Endothelial cell of umbilical vein (primary cell): ENCODE results near the gene CYP2A13. TPM values are rescaled to one million over a fixed set of nuclear protein-coding genes. Genes with fewer than 3 reads are reported as not detected.

Experiments
- BruUV-seq: library from RNA; stranded (reverse); fragments of 400-500 nt; replicated peaks from 2 replicates; lab custom pipeline; 2021; lab: Mats Ljungman, UMichigan
- CTCF ChIA-PET: fragments of 300-600, 350-600 bp; sonication (Branson Sonifier 250); formaldehyde crosslinking; loops from one replicate; lab custom pipeline; 2021; ENCODE audit warnings: antibody characterized with exemption, inconsistent platforms; lab: Charles Lee
- POLR2A ChIA-PET: fragments of 300-600, 350-600 bp; sonication (Branson Sonifier 250); formaldehyde crosslinking; loops from one replicate; lab custom pipeline; 2021; ENCODE audit warnings: antibody characterized with exemption, inconsistent platforms; lab: Charles Lee
- DNase-seq: peaks from one replicate; pipeline ENCODE4 v3.0.0-alpha.2; 2011; ENCODE audit warnings: low read depth, low spot score
- FAIRE-seq: peaks from 2 replicates; lab custom pipeline; 2011; peaks lifted over from hg19 to GRCh38; lab: Jason Lieb, UNC
- H2AFZ ChIP-seq: 2 replicates; pipeline ENCODE4 v1.6.0; 2012; ENCODE audit warnings: low read depth, low read length, control low read depth, inconsistent platforms
- H3K27ac ChIP-seq: 2 replicates; pipeline ENCODE4 v1.5.1; 2011; ENCODE audit warnings: low read depth, mild to moderate bottlenecking, control low read depth, low read length, moderate library complexity; ENCODE audit not compliant: insufficient read depth
- H3K27me3 ChIP-seq, 2 experiments: 2 replicates each; pipeline versions ENCODE4 v1.6.0 to v1.6.1; 2011; ENCODE audit warnings: low read length in 2 of 2, mixed read lengths in 1 of 2; ENCODE audit not compliant: control insufficient read depth in 2 of 2, insufficient read depth in 2 of 2
- H3K36me3 ChIP-seq, 2 experiments: 2 replicates in 1 of 2; 3 replicates in 1 of 2; pipeline ENCODE4 v1.5.1; 2011; ENCODE audit warnings: low read length in 2 of 2, mild to moderate bottlenecking in 1 of 2, moderate library complexity in 1 of 2; ENCODE audit not compliant: control insufficient read depth in 2 of 2, insufficient read depth in 2 of 2; ENCODE audit errors: extremely low read depth in 1 of 2
- H3K4me1 ChIP-seq: 3 replicates; pipeline ENCODE4 v1.5.1; 2011; ENCODE audit warnings: mild to moderate bottlenecking, low read length; ENCODE audit not compliant: control insufficient read depth, insufficient read depth; ENCODE audit errors: extremely low read depth
- H3K4me2 ChIP-seq: 2 replicates; pipeline ENCODE4 v1.6.1; 2011; ENCODE audit warnings: low read length, control low read depth, mixed read lengths; ENCODE audit not compliant: insufficient read depth
- H3K4me3 ChIP-seq, 3 experiments: fragments of 200-600 bp in 1 of 3; sonication (generic), shearing (Covaris generic) in 1 of 3; replicated peaks in 1 of 3; 2 replicates each; pipeline ENCODE4 v1.5.1; 2011 to 2016; ENCODE audit warnings: control low read depth in 3 of 3, low read length in 3 of 3, mild to moderate bottlenecking in 2 of 3, inconsistent platforms in 1 of 3, low read depth in 1 of 3, moderate library complexity in 1 of 3; ENCODE audit not compliant: insufficient read depth in 1 of 3
- H3K79me2 ChIP-seq: 2 replicates; pipeline ENCODE4 v1.6.0; 2012; ENCODE audit warnings: low read length, inconsistent platforms; ENCODE audit not compliant: control insufficient read depth, insufficient read depth
- H3K9ac ChIP-seq: replicated peaks from 2 replicates; pipeline ENCODE3; 2011; ENCODE audit warnings: low read length, control low read depth; ENCODE audit not compliant: insufficient read depth; ENCODE audit errors: extremely low read depth
- H3K9me1 ChIP-seq: replicated peaks from 3 replicates; pipeline ENCODE4 v1.6.0; 2011; ENCODE audit warnings: mild to moderate bottlenecking, low read length; ENCODE audit not compliant: control insufficient read depth, insufficient read depth; ENCODE audit errors: extremely low read depth
- H3K9me3 ChIP-seq: replicated peaks from 2 replicates; pipeline ENCODE4 v1.5.1; 2012; ENCODE audit warnings: low read length, inconsistent platforms; ENCODE audit not compliant: control insufficient read depth, insufficient read depth
- H4K20me1 ChIP-seq: replicated peaks from 2 replicates; pipeline ENCODE3; 2011; ENCODE audit warnings: mild to moderate bottlenecking, low read length; ENCODE audit not compliant: control insufficient read depth, insufficient read depth; ENCODE audit errors: extremely low read depth
- EZH2 ChIP-seq: IDR thresholded peaks from 2 replicates; pipeline ENCODE4 v1.6.1; 2012; ENCODE audit warnings: borderline replicate concordance, low read depth, mild to moderate bottlenecking, moderate library complexity, low read length, inconsistent platforms; ENCODE audit not compliant: severe bottlenecking
- FOS ChIP-seq: IDR thresholded peaks from 2 replicates; pipeline ENCODE4 v1.6.1; 2011; ENCODE audit warnings: mild to moderate bottlenecking, low read length, moderate library complexity, borderline replicate concordance; ENCODE audit not compliant: insufficient read depth
- GATA2 ChIP-seq: IDR thresholded peaks from 2 replicates; pipeline ENCODE4 v1.7.0; 2011; ENCODE audit warnings: low read depth, mild to moderate bottlenecking, moderate library complexity, mixed read lengths, low read length; ENCODE audit not compliant: insufficient read length, insufficient read depth
- JUN ChIP-seq: IDR thresholded peaks from 2 replicates; pipeline ENCODE4 v1.6.1; 2011; ENCODE audit warnings: borderline replicate concordance, low read depth; ENCODE audit not compliant: insufficient read length, insufficient read depth
- MYC ChIP-seq: IDR thresholded peaks from one replicate; pipeline ENCODE4 v1.6.1; 2011; ENCODE audit warnings: mild to moderate bottlenecking, low read depth, low read length
- POLR2A ChIP-seq: IDR thresholded peaks from 2 replicates; pipeline ENCODE4 v1.6.1; 2012; ENCODE audit warnings: low read depth, mild to moderate bottlenecking, control low read depth, low read length
- POLR2AphosphoS5 ChIP-seq: IDR thresholded peaks from 2 replicates; pipeline ENCODE4 v1.6.1; 2012; ENCODE audit warnings: low read depth, mild to moderate bottlenecking, control low read depth, low read length, moderate library complexity; ENCODE audit not compliant: insufficient read depth
- dilution Hi-C: fragments of 300-500 bp; cut with MboI; formaldehyde crosslinking; loops from one replicate; pipeline ENCODE4 v1.15.0; 2019; ENCODE audit warnings: low sequenced_read_pairs; ENCODE audit not compliant: extremely low pct_ligation_motif_present
- intact Hi-C: fragments of 100-400 bp; cut with micrococcal nuclease; formaldehyde crosslinking; loops from one replicate; pipeline ENCODE4 v1.10.0; 2022
- polyA plus RNA-seq, 4 experiments: library from polyadenylated mRNA; depleted of rRNA in 3 of 4; stranded (reverse) in 3 of 4; unstranded in 1 of 4; fragments of >200 nt; gene quantifications; 2 replicates each; pipeline versions ENCODE4 v1.2.1 to v1.2.3, GENCODE V29; 2011 to 2012; ENCODE audit warnings: missing spikeins in 1 of 4
- total RNA-seq: library from RNA; stranded (reverse); gene quantifications from 2 replicates; pipeline ENCODE4 v1.2.3, GENCODE V29; 2021
- TF ChIP-seq, protein P1 (sequence below): IDR thresholded peaks from 2 replicates; pipeline ENCODE4 v1.6.1; 2011; ENCODE audit not compliant: insufficient read depth, insufficient read length
- TF ChIP-seq, protein P2 (sequence below), 2 donors: IDR thresholded peaks; 1 replicate in 1 of 2; 2 replicates in 1 of 2; pipeline ENCODE4 v1.5.1; 2011; ENCODE audit warnings: low read length in 2 of 2, mild to moderate bottlenecking in 2 of 2, moderate library complexity in 2 of 2, control low read depth in 1 of 2, inconsistent platforms in 1 of 2, low read depth in 1 of 2; ENCODE audit not compliant: insufficient read depth in 1 of 2; ENCODE audit errors: extremely low read depth in 1 of 2

CYP2A13 gene
- total and polyA plus RNA-seq, 2 donors (not counting 3 experiments of a cell fraction or from before 2014, with no cell fraction given) = not detected

DNA sequence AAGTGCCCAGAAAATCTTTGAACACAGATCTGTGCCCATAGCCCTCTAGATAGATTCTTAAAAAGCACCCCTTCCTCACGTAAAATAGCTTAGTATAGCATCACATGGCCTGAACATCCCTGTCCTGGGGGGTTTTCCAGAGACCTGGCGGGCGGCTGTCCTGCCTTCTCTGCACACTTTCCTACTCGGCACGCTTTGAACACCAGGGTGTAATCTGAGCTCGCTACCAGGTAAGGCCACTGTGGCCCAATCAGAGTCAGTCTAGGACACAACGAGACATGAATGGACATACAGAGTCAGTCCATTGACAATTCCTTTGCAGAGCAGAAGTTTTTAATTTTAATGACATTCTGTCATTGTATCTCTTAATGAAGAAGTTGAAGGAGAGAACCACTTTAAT, 8.1 kb downstream of the CYP2A13 start:
- dilution Hi-C loops (no loop called here), intact Hi-C loops (no loop called here)
- Histone ChIP-seq H3K9ac (no peak overlapping the region), H3K36me3 (no peaks in the 10 kb centered on the region), H3K4me3 (no peak overlapping the region), H3K27me3 (peaks cover 0 to 2% of the 10 kb centered on the region in 2 experiments), H3K9me3 (no peaks in the 10 kb centered on the region), H3K4me1 (no peaks in the 10 kb centered on the region), H2AFZ (no peak overlapping the region), H3K9me1 (no peaks in the 10 kb centered on the region), H3K79me2 (no peaks in the 10 kb centered on the region), H3K4me2 (no peak overlapping the region), H4K20me1 (no peaks in the 10 kb centered on the region), H3K27ac (no peak overlapping the region)
- FAIRE-seq (no peak), DNase-seq (no peak)
- CTCF ChIA-PET = no interaction called here
- no TSS peak for BruUV-seq
- TF ChIP-seq, protein P1, sequence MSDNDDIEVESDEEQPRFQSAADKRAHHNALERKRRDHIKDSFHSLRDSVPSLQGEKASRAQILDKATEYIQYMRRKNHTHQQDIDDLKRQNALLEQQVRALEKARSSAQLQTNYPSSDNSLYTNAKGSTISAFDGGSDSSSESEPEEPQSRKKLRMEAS = no peak
- TF ChIP-seq GATA2 = no peak
- no peak for TF ChIP-seq EZH2
- no peak for TF ChIP-seq MYC
- no peak for TF ChIP-seq POLR2AphosphoS5
- TF ChIP-seq FOS = no peak
- TF ChIP-seq JUN = no peak
- TF ChIP-seq, protein P2, sequence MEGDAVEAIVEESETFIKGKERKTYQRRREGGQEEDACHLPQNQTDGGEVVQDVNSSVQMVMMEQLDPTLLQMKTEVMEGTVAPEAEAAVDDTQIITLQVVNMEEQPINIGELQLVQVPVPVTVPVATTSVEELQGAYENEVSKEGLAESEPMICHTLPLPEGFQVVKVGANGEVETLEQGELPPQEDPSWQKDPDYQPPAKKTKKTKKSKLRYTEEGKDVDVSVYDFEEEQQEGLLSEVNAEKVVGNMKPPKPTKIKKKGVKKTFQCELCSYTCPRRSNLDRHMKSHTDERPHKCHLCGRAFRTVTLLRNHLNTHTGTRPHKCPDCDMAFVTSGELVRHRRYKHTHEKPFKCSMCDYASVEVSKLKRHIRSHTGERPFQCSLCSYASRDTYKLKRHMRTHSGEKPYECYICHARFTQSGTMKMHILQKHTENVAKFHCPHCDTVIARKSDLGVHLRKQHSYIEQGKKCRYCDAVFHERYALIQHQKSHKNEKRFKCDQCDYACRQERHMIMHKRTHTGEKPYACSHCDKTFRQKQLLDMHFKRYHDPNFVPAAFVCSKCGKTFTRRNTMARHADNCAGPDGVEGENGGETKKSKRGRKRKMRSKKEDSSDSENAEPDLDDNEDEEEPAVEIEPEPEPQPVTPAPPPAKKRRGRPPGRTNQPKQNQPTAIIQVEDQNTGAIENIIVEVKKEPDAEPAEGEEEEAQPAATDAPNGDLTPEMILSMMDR (IDR thresholded peaks at IDR 0.05; ENCODE audit: extremely low read depth in 1 of 2, insufficient read depth in 1 of 2, low read depth in 1 of 2, low read length in 2 of 2) = no peak
- TF ChIP-seq POLR2A = no peak
- POLR2A ChIA-PET = no interaction called here
